SHP77 treated with DMSO at 0.1 percent for 48 hours (cell line): ENCODE measurements around the gene RAPGEF4.
"Not testable (repeated sequence)": the region's sequence is repeated elsewhere in the genome, so short reads cannot be mapped to it uniquely, and the experiment has no call there.

Experiments
- DNase-seq: peaks from one replicate; lab custom pipeline; 2025; lab: John Stamatoyannopoulos, UW

The RAPGEF4 gene

GRCh38 chr2:173064151-173064805 lies 328.6 kb downstream of the RAPGEF4 start:
- no peak for DNase-seq

GRCh38 chr2:173066887-173067676 lies 331.4 kb downstream of the RAPGEF4 start:
- DNase-seq, result no peak

GRCh38 chr2:173075056-173075780 lies 339.6 kb downstream of the RAPGEF4 start:
- no peak for DNase-seq

DNA sequence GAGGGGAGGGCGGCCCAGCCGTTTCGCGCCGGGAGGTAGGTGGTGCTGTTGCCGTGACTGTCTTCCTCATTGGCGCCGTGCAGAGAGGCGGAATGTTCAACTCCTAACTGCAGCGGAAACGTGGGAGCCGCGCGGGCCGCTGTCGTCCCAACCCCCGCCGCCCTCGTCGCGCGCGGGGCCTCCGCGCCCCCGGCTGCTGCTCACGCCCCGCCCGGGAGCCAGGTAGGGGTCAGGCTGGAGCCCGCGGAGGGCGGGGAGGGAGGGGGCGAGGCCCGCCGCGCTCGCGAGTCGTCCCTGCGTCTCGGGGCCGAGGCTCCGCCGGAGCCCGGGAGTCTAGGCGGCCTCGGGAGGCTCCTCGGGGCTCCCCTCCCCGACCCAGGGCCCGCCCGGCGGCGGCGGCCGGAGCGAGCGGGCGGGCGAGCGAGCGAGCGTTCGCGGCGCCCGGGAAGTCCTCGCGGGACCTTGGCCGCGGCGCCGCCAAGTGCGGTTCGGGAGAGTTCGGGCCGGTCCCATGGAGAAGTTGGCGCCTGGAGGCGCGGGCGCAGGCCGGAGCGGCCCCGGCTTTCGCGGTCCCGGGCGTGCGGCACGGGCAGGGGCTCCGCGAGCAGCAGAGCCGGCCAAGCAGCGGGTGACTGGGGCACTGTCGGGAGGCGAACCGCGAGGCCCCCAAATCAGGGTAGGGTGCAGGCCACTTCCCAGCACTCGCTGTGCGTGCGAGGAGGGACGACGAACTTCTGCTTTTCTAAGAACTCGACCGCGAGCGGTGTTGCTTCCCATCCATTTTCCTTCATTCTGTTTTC lies 340.3 kb downstream of the RAPGEF4 start, which contains the start of gene MAP3K20:
MAP3K20 (plus strand) TSS at position 66 of the 800 bp plus-strand sequence. CDS start 15,186 bp downstream, outside the sequence.
- no peak for DNase-seq

- no peak for DNase-seq
These were observed 341.1 kb downstream of the RAPGEF4 start for GRCh38 chr2:173076581-173077345.

GRCh38 chr2:173077506-173078177 lies 342.0 kb downstream of the RAPGEF4 start:
- no peak for DNase-seq

GRCh38 chr2:173079141-173079540 lies 343.5 kb downstream of the RAPGEF4 start:
- no peak for DNase-seq

GRCh38 chr2:173079973-173080860 lies 344.6 kb downstream of the RAPGEF4 start:
- DNase-seq, result no peak

GRCh38 chr2:173086518-173087213 lies 351.0 kb downstream of the RAPGEF4 start:
- no peak for DNase-seq

GRCh38 chr2:173087214-173087581 lies 351.6 kb downstream of the RAPGEF4 start:
- no peak for DNase-seq

DNA sequence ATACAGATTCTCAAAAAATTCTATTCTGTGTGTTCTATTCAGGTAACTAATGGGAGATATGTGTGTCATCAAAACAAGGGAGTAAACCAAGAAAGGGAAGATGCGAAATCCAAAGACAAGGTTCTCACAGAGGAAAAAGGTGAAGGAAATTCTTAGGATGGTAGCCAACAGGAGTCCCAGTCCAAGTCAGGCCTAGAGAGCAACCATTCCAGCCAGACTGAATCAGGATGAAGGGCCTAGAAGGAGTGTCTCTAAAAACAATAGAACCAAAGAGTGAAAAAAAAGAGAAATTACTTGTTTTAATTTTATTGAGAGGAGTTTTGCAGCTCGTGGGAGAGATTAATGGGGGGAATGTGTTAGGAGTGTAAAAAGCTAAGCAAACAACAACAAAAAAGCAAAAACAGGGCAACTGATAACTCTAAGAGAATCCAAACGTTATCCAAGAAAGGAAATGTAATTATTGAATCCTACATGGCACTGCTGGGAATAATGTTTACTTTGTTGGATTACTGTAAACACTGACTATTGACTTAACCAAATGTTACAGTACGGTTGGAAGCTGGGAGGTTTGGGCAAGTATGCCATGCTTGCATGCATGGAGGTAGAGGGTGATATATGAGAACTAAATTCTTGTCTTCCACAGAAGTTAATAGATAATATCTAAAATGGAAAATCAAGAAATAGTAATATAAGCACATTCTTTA lies 352.3 kb downstream of the RAPGEF4 start:
- DNase-seq, result no peak

DNA sequence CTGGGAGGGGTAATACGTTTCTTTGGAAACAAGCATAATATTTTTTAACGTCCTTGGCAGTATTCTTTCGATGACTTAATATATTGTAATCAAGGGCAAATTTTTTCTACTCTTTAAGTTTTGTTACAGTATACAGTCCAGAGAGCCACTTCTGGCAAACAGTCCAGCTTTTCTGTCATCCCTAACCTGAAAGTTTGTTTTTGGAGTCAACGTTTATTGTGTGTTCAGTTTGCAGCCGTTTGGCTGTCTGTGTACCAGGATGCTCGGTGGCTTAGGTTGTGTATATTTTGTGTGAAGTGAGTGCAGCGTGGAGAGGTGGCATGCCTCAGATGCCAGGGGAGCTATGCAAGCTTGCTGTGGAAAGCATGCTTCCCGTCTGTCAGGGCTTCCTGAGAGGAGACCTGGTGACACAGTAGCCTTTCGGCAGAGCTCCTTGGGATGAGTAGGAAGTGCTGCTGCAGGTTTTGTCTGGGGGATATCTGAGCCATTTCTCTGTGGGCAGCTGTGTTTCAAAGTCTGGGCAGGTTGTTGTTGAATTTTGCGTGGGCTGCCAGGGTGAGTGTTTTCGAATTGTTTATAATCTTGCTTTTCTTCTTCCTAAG lies 354.7 kb downstream of the RAPGEF4 start:
- no peak for DNase-seq

DNA sequence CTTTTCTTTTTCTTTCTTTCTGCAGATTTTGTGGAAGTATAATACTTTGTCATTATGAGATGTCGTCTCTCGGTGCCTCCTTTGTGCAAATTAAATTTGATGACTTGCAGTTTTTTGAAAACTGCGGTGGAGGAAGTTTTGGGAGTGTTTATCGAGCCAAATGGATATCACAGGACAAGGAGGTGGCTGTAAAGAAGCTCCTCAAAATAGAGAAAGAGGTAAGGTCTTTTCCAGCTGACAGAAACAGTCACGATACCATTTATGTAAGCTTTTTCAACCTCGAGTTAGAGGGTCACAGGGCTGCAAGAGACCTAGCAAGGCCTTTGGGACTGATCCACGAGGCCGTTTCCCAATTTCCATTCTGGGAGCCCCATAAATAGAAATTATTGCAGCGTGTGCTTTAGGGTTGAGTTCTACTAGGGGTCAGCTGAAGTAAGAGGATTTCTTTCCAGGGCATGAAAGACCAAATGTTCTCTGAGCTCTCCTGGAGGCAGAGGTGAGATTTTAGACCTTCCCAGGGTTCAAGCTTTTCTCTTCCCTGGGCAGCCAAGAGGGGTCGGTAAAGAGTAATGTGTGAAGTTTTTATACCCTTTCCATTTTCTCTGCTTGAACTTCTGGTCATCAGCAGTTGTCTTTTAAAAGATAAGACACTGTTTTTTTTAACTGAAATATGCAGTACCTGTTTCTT lies 355.5 kb downstream of the RAPGEF4 start:
- no peak for DNase-seq

DNA sequence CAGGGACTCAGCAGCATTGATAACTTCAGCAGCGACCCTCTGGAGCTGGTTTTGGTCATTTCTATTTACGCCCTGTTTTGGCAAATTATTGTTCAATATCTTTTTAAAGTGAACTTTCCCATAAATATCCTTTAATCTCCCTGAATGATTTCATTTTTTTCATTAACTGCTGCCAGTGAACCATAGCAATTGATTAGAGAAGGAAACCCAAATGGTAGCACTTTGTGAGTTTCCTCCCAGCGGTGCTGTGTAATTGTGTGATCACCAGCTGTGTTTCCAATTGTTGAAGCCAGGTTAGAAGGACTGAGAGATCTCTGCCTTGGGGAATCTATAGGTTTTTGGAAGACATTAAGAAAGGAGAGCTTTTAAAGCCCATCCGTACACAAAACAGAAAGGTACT lies 356.3 kb downstream of the RAPGEF4 start:
- DNase-seq, result no peak

DNA sequence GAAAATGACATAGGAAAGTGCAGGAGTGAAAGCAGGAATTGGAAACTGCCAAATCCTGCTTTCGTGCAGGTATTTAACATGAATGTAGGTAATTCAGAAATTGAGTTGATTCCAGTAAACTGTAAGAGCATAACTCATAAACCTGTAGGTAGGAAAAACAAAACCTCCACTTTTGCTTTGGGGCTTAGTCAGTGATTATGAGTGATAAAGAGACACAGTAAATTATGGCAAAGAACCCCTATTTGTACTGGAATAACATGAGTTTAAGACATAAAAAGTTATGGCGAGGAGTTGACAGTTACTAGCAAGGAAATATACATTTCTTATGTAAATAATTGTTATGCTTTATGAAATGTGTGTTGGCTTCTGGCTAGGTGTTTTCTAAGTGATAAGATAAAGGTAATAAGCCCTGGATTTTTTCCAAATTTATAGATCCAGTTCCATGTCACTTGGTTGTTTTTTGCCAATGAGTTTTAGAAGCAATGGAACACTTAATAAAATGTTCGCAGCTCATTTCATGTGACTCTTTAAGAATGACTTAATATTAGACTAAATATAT lies 357.3 kb downstream of the RAPGEF4 start:
- no peak for DNase-seq

DNA sequence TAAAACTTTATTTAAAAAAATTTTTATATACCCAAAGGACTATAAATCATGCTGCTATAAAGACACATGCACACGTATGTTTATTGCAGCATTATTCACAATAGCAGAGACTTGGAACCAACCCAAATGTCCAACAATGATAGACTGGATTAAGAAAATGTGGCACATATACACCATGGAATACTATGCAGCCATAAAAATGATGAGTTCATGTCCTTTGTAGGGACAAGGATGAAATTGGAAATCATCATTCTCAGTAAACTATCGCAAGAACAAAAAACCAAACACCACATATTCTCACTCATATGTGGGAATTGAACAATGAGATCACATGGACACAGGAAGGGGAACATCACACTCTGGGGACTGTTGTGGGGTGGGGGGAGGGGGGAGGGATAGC lies 358.0 kb downstream of the RAPGEF4 start:
- not testable (repeated sequence) for DNase-seq

- DNase-seq, result no peak
These were observed 359.1 kb downstream of the RAPGEF4 start for GRCh38 chr2:173094731-173095130.
